Measurements from ENCODE around the gene ABCF2. TPM values are rescaled to one million over a fixed set of nuclear protein-coding genes. Genes with fewer than 3 reads are reported as not detected.

ABCF2 gene
- total RNA-seq, 6 donors from 2014 or later: 19.8 to 48.2 (median 28.6) TPM

- Histone ChIP-seq H3K9me3 (no peaks in the 10 kb centered on the region), H3K4me1 (no peaks in the 10 kb centered on the region), H3K27ac (no peak overlapping the region), H3K36me3 (peaks cover 14 to 66% (median 55%) of the 10 kb centered on the region in 4 donors), H3K27me3 (no peaks in the 10 kb centered on the region), H3K4me3 (no peak overlapping the region)
- no peak for DNase-seq
- TF ChIP-seq, protein P1, sequence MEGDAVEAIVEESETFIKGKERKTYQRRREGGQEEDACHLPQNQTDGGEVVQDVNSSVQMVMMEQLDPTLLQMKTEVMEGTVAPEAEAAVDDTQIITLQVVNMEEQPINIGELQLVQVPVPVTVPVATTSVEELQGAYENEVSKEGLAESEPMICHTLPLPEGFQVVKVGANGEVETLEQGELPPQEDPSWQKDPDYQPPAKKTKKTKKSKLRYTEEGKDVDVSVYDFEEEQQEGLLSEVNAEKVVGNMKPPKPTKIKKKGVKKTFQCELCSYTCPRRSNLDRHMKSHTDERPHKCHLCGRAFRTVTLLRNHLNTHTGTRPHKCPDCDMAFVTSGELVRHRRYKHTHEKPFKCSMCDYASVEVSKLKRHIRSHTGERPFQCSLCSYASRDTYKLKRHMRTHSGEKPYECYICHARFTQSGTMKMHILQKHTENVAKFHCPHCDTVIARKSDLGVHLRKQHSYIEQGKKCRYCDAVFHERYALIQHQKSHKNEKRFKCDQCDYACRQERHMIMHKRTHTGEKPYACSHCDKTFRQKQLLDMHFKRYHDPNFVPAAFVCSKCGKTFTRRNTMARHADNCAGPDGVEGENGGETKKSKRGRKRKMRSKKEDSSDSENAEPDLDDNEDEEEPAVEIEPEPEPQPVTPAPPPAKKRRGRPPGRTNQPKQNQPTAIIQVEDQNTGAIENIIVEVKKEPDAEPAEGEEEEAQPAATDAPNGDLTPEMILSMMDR (IDR thresholded peaks at IDR 0.05): no peak
- TF ChIP-seq POLR2A (IDR thresholded peaks at IDR 0.05) (no peak), POLR2AphosphoS5 (IDR thresholded peaks at IDR 0.05) (no peak), EP300 (IDR thresholded peaks at IDR 0.05) (no peak)
- 77 to 100% methylated on average over 2 to 3 of the region's 3 CpGs for WGBS, 2 donors
- ATAC-seq (ENCODE audit: low FRiP score in 2 of 2): no peak
Observed at GRCh38 chr7:151213826-151214225, 13.2 kb downstream of the ABCF2 start.

DNA sequence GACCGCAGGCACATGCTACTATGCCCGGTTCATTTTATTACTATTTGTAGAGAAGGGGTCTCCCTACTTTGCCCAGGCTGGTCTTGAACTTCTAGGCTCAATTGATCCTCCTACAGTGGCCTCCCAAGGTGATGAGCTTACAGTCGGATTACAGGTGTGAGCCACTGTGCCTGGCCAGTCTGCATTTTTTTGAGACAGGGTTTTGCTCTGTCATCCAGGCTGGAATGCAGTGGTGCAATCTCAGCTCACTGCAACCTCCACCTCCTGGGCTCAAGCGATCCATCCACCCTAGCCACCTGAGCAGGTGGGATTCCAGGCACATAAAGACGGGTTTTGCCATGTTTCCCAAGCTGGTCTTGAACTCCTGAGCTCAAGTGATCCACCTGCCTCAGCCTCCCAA, 14.4 kb downstream of the ABCF2 start:
- ATAC-seq (ENCODE audit: low FRiP score in 2 of 2) (no peak), DNase-seq (no peak)
- TF ChIP-seq, protein P1 (IDR thresholded peaks at IDR 0.05): no peak
- no peak for TF ChIP-seq POLR2A (IDR thresholded peaks at IDR 0.05)
- TF ChIP-seq POLR2AphosphoS5 (IDR thresholded peaks at IDR 0.05): no peak
- TF ChIP-seq EP300 (IDR thresholded peaks at IDR 0.05): no peak
- H3K4me1 ChIP-seq: no peaks in the 10 kb centered on the region
- WGBS, 2 donors: 67 to 96% methylated on average over 1 to 5 of the region's 5 CpGs
- H3K27ac ChIP-seq: no peak overlapping the region
- H3K36me3 ChIP-seq: peaks cover 9 to 54% (median 43%) of the 10 kb centered on the region in 4 donors
- H3K4me3 ChIP-seq: no peak overlapping the region
- no peaks in the 10 kb centered on the region for H3K9me3 ChIP-seq
- H3K27me3 ChIP-seq: no peaks in the 10 kb centered on the region

- TF ChIP-seq, protein P1 (IDR thresholded peaks at IDR 0.05): no peak
- no peak for TF ChIP-seq EP300 (IDR thresholded peaks at IDR 0.05)
- TF ChIP-seq POLR2AphosphoS5 (IDR thresholded peaks at IDR 0.05): no peak
- no peak for TF ChIP-seq POLR2A (IDR thresholded peaks at IDR 0.05)
- H3K9me3 ChIP-seq: no peaks in the 10 kb centered on the region
- no peaks in the 10 kb centered on the region for H3K4me1 ChIP-seq
- H3K27ac ChIP-seq: no peak overlapping the region
- H3K27me3 ChIP-seq: no peaks in the 10 kb centered on the region
- DNase-seq (no peak), ATAC-seq (ENCODE audit: low FRiP score in 2 of 2) (no peak)
- no peak overlapping the region for H3K4me3 ChIP-seq
- 88 to 90% methylated on average over 3 of the region's 3 CpGs for WGBS, 2 donors
- peaks cover 6 to 41% (median 32%) of the 10 kb centered on the region in 4 donors for H3K36me3 ChIP-seq
Observed at GRCh38 chr7:151211155-151211772, 15.7 kb downstream of the ABCF2 start.

GRCh38 chr7:151210087-151210854, 16.7 kb downstream of the ABCF2 start, which contains the start of gene H2BK1:
Gene H2BK1 (minus strand): TSS chr7:151210488. CDS start chr7:151210318, 170 bp downstream.
- no peaks in the 10 kb centered on the region for H3K9me3 ChIP-seq
- TF ChIP-seq POLR2AphosphoS5 (IDR thresholded peaks at IDR 0.05) (no peak), POLR2A (IDR thresholded peaks at IDR 0.05) (no peak), EP300 (IDR thresholded peaks at IDR 0.05) (no peak)
- TF ChIP-seq, protein P1 (IDR thresholded peaks at IDR 0.05): no peak
- ATAC-seq (ENCODE audit: low FRiP score in 2 of 2) (no peak), DNase-seq (peak in 1 of 2 donors; percentile 69)
- WGBS, 2 donors: 80 to 85% methylated on average over 17 of the region's 17 CpGs
- H3K4me3 ChIP-seq: no peak within 1 kb of the TSS
- peaks cover under 1 to 31% (median 23%) of the 10 kb centered on the region in 4 donors for H3K36me3 ChIP-seq
- H3K27ac ChIP-seq: no peak within 1 kb of the TSS
- no peaks in the 10 kb centered on the region for H3K4me1 ChIP-seq
- H3K27me3 ChIP-seq: no peaks in the 10 kb centered on the region

All from upper lobe of left lung (tissue), 6 donors.